Measurements from ENCODE around the gene SLC30A10. TPM values are rescaled to one million over a fixed set of nuclear protein-coding genes. Genes with fewer than 3 reads are reported as not detected.

Gene SLC30A10
- total RNA-seq, 6 donors from 2014 or later, result not detected

DNA sequence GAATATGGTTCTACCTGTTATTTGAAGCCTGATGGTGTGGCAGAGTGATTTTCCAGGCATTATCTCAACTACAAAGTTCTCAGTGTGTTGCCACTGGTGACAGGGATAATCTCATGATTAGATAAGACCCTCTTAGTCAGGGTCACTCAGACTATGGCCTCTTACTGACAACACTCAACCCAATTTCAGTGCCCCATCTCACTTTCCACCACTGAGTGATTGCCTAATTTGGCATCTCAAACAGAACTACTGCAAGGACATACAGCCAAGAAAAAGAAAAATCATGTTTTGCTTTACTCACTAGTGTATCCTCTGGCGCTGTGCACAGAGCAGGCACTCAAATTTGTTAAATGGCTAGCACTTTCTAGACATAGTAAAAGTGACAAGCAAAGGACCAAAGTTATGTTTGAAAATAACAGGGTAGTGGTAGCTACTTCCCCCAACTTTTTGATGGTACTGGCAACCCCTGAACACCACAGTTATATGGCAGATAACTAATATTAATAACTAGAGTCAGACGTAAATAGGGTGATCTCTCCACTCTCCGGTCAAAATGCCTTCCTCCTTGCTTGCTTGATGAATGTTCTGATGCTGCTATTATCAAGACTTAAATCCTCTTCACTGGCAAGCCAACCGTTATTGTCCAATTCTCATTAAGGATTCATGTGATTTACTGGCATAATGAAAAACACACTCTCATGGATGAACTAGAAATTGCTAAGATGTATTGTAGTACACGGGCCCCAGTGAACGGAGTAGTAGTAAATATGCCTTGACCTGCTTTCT is 37.1 kb upstream of the SLC30A10 start:
- ATAC-seq (ENCODE audit: low FRiP score in 2 of 2), result no peak
- no peak for DNase-seq
- no peak overlapping the region for H3K27ac ChIP-seq
- H3K9me3 ChIP-seq, result no peaks in the 10 kb centered on the region
- 83 to 87% methylated on average over 6 of the region's 6 CpGs for WGBS, 2 donors
- no peaks in the 10 kb centered on the region for H3K27me3 ChIP-seq
- no peak for TF ChIP-seq POLR2AphosphoS5 (IDR thresholded peaks at IDR 0.05)
- TF ChIP-seq, protein P1, sequence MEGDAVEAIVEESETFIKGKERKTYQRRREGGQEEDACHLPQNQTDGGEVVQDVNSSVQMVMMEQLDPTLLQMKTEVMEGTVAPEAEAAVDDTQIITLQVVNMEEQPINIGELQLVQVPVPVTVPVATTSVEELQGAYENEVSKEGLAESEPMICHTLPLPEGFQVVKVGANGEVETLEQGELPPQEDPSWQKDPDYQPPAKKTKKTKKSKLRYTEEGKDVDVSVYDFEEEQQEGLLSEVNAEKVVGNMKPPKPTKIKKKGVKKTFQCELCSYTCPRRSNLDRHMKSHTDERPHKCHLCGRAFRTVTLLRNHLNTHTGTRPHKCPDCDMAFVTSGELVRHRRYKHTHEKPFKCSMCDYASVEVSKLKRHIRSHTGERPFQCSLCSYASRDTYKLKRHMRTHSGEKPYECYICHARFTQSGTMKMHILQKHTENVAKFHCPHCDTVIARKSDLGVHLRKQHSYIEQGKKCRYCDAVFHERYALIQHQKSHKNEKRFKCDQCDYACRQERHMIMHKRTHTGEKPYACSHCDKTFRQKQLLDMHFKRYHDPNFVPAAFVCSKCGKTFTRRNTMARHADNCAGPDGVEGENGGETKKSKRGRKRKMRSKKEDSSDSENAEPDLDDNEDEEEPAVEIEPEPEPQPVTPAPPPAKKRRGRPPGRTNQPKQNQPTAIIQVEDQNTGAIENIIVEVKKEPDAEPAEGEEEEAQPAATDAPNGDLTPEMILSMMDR (IDR thresholded peaks at IDR 0.05), result no peak
- no peak for TF ChIP-seq EP300 (IDR thresholded peaks at IDR 0.05)
- no peak for TF ChIP-seq POLR2A (IDR thresholded peaks at IDR 0.05)
- no peak overlapping the region for H3K4me3 ChIP-seq
- H3K4me1 ChIP-seq, result no peaks in the 10 kb centered on the region
- H3K36me3 ChIP-seq, result peaks cover 15 to 26% (median 15%) of the 10 kb centered on the region in 4 donors

DNA sequence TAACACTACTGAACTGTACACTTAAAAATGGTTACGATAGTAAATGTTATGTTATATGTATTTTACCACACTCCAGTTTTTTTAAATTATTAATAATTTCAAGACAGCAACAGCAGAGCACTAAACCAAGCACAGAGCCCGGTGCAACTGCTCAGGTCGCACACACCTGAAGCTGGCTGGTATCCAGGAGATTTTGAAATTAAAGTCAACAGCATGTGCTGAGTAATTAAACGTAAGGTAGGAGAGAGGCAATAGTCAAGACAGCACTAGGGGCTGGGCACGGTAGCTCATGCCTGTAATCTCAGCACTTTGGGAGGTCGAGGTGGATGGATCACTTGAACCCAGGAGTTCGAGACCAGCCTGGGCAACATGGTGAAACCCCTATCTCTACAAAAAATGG is 35.1 kb upstream of the SLC30A10 start:
- no peaks in the 10 kb centered on the region for H3K4me1 ChIP-seq
- WGBS, 2 donors, result 62 to 68% methylated on average over 7 of the region's 7 CpGs
- TF ChIP-seq POLR2AphosphoS5 (IDR thresholded peaks at IDR 0.05) (no peak), EP300 (IDR thresholded peaks at IDR 0.05) (no peak), POLR2A (IDR thresholded peaks at IDR 0.05) (no peak)
- TF ChIP-seq, protein P1 (IDR thresholded peaks at IDR 0.05), result no peak
- no peak overlapping the region for H3K4me3 ChIP-seq
- no peaks in the 10 kb centered on the region for H3K27me3 ChIP-seq
- no peaks in the 10 kb centered on the region for H3K9me3 ChIP-seq
- peaks cover 0 to 6% (median 2%) of the 10 kb centered on the region in 4 donors for H3K36me3 ChIP-seq
- H3K27ac ChIP-seq, result no peak overlapping the region
- ATAC-seq (ENCODE audit: low FRiP score in 2 of 2), result peak in 1 of 2 donors; percentile 23
- DNase-seq, result peak in 1 of 2 donors; percentile 21

DNA sequence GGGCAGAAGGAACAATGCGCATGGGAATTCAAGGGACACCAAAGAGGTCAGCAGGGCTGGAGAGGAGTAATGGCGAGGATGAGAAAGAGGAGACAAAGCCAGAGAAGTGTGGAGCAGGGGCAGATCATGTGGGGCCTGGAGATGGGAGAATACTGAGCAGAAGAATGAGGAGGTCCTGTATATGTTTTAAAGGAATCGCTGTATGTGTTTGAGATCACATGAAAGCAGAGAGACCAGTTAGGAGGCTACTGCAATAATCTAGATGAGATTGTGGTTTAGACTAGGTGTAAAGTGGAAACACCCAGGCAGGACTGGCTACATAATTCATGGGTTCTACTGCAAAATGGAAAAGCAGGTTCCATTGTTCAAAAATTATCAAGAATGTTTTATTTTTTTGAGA is 33.3 kb upstream of the SLC30A10 start:
- Histone ChIP-seq H3K4me3 (no peak overlapping the region), H3K27ac (no peak overlapping the region), H3K36me3 (no peaks in the 10 kb centered on the region), H3K4me1 (no peaks in the 10 kb centered on the region), H3K27me3 (no peaks in the 10 kb centered on the region), H3K9me3 (no peaks in the 10 kb centered on the region)
- 91 to 97% methylated on average over 3 of the region's 3 CpGs for WGBS, 2 donors
- TF ChIP-seq, protein P1 (IDR thresholded peaks at IDR 0.05), result no peak
- TF ChIP-seq POLR2A (IDR thresholded peaks at IDR 0.05), result no peak
- TF ChIP-seq POLR2AphosphoS5 (IDR thresholded peaks at IDR 0.05), result no peak
- no peak for TF ChIP-seq EP300 (IDR thresholded peaks at IDR 0.05)
- no peak for DNase-seq
- no peak for ATAC-seq (ENCODE audit: low FRiP score in 2 of 2)

DNA sequence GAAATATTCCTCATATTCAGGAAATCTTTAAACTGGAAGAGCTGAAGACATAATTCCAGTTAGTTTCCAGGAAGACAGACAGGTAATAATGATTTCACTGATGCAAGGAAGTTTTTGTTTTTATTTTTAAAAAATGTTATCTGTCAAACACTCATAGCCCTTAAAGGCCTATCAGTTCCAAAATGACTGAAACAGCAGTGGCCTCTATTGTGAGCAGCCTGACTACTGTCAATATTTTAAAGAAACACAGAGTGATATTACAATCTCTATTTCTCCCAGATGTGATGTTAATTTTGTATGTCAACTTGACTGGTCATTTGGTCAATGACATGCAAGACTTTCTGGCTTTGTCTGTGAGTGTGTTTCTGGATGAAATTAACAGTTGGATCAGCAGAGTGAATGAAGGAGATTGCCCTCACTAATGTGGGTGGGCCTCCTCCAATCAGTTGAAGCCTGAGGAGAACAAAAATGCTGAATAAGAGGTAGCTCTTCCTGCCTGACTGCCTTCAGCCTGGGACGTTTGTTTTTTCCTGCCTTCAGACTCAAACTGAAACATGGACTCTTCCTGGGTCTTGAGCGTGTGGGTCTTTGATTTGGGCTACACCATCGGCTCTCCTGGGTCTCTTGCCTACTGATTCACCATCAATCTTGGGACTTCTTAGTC is 31.3 kb upstream of the SLC30A10 start:
- Histone ChIP-seq H3K27me3 (no peaks in the 10 kb centered on the region), H3K4me3 (no peak overlapping the region), H3K4me1 (no peaks in the 10 kb centered on the region), H3K27ac (no peak overlapping the region), H3K9me3 (no peaks in the 10 kb centered on the region), H3K36me3 (no peaks in the 10 kb centered on the region)
- TF ChIP-seq POLR2A (IDR thresholded peaks at IDR 0.05), result no peak
- TF ChIP-seq, protein P1 (IDR thresholded peaks at IDR 0.05), result no peak
- TF ChIP-seq EP300 (IDR thresholded peaks at IDR 0.05), result no peak
- no peak for TF ChIP-seq POLR2AphosphoS5 (IDR thresholded peaks at IDR 0.05)
- WGBS, 2 donors, result 58 to 63% methylated on average over 3 of the region's 3 CpGs
- no peak for ATAC-seq (ENCODE audit: low FRiP score in 2 of 2)
- no peak for DNase-seq

All from upper lobe of left lung (tissue), 6 donors.